HG03039 (cell line): ENCODE data around the gene ARMC7.
"Not testable (repeated sequence)": the region's sequence is repeated elsewhere in the genome, so short reads cannot be mapped to it uniquely, and the experiment has no call there.

ENCODE experiments used
- ATAC-seq: cut with Tn5 transposase; IDR thresholded peaks from one replicate; pipeline ENCODE4 v1.9.1; 2021; ENCODE audit warnings: mild to moderate bottlenecking, moderate library complexity; ENCODE audit not compliant: unreplicated experiment

Gene ARMC7

GRCh38 chr17:75109407-75110233 lies at the start of gene ARMC7:
ARMC7 (plus strand) TSS chr17:75109969; CDS start chr17:75110289, 320 bp downstream.
- ATAC-seq = peak; percentile 58

GRCh38 chr17:75060434-75061054 lies 49.2 kb upstream of the ARMC7 start:
- no peak for ATAC-seq

GRCh38 chr17:75061055-75061438 lies 48.7 kb upstream of the ARMC7 start:
- ATAC-seq = no peak

- ATAC-seq = no peak
Measured at GRCh38 chr17:75061618-75062017, 48.2 kb upstream of the ARMC7 start.

- no peak for ATAC-seq
Measured at GRCh38 chr17:75063201-75063600, 46.6 kb upstream of the ARMC7 start.

GRCh38 chr17:75063626-75064025 lies 46.1 kb upstream of the ARMC7 start:
- ATAC-seq = no peak

- ATAC-seq = no peak
Measured at GRCh38 chr17:75064040-75064439, 45.7 kb upstream of the ARMC7 start.

GRCh38 chr17:75064460-75064859 lies 45.3 kb upstream of the ARMC7 start:
- no peak for ATAC-seq

- ATAC-seq = no peak
Measured at GRCh38 chr17:75064867-75065561, 44.8 kb upstream of the ARMC7 start.

- ATAC-seq = no peak
Measured at GRCh38 chr17:75065562-75066151, 44.1 kb upstream of the ARMC7 start.

- no peak for ATAC-seq
Measured at GRCh38 chr17:75067856-75068255, 41.9 kb upstream of the ARMC7 start.

GRCh38 chr17:75068750-75069149 lies 41.0 kb upstream of the ARMC7 start:
- ATAC-seq = no peak

- ATAC-seq = no peak
Measured at GRCh38 chr17:75069783-75070182, 40.0 kb upstream of the ARMC7 start.

- not testable (repeated sequence) for ATAC-seq
Measured at GRCh38 chr17:75071478-75072271, 38.1 kb upstream of the ARMC7 start.

- not testable (repeated sequence) for ATAC-seq
Measured at GRCh38 chr17:75072909-75073308, 36.9 kb upstream of the ARMC7 start.

GRCh38 chr17:75073618-75074047 lies 36.1 kb upstream of the ARMC7 start:
- no peak for ATAC-seq

GRCh38 chr17:75074532-75074931 lies 35.2 kb upstream of the ARMC7 start:
- ATAC-seq = no peak

GRCh38 chr17:75075597-75076336 lies 34.0 kb upstream of the ARMC7 start:
- no peak for ATAC-seq

GRCh38 chr17:75077072-75077495 lies 32.7 kb upstream of the ARMC7 start:
- ATAC-seq = no peak
